PC-3 (cell line): ENCODE data around the gene ACTL8. TPM values are rescaled to one million over a fixed set of nuclear protein-coding genes. Genes with fewer than 3 reads are reported as not detected.
A peak's percentile ranks its signal among the peaks of the same experiment; 100 is the strongest.

Source experiments
- ATAC-seq: fragments of 200-7000 bp; cut with Tn5 transposase; 2 replicates; pipeline ENCODE4 v1.9.1; 2020; ENCODE audit warnings: mild to moderate bottlenecking, moderate library complexity
- BruUV-seq: library from RNA; stranded (reverse); fragments of 400-500 nt; replicated peaks from 2 replicates; lab custom pipeline; 2021; lab: Mats Ljungman, UMichigan
- CTCF ChIA-PET: fragments of 300-600 bp; sonication (Branson Sonifier 250); formaldehyde crosslinking; loops from one replicate; lab custom pipeline; 2022; ENCODE audit warnings: antibody characterized with exemption; lab: Charles Lee
- POLR2A ChIA-PET: fragments of 300-600 bp; sonication (Branson Sonifier 250); formaldehyde crosslinking; loops from one replicate; lab custom pipeline; 2022; ENCODE audit warnings: antibody characterized with exemption; ENCODE audit not compliant: unreplicated experiment; lab: Charles Lee
- DNase-seq: peaks from one replicate; pipeline ENCODE4 v3.0.0-alpha.2; 2015
- H2AFZ ChIP-seq: fragments of 300-600 bp; sonication (generic); 2 replicates; pipeline ENCODE4 v1.6.0; 2016; ENCODE audit warnings: antibody characterized with exemption, low read length
- H3F3A ChIP-seq: fragments of 300-600 bp; sonication (generic); one replicate; pipeline ENCODE4 v1.6.0; 2017; ENCODE audit warnings: antibody characterized with exemption, low read length, control low read depth, mild to moderate bottlenecking; ENCODE audit not compliant: unreplicated experiment
- H3K27ac ChIP-seq: fragments of 300-600 bp; sonication (generic); 2 replicates; pipeline ENCODE4 v1.5.1; 2016; ENCODE audit warnings: mild to moderate bottlenecking, low read length
- H3K27me3 ChIP-seq: fragments of 300-600 bp; sonication (generic); 2 replicates; pipeline ENCODE4 v1.6.1; 2016; ENCODE audit warnings: low read length, mixed read lengths
- H3K36me3 ChIP-seq: fragments of 300-600 bp; sonication (generic); 2 replicates; pipeline ENCODE4 v1.6.1; 2016; ENCODE audit warnings: low read depth, mixed run types, low read length, mixed read lengths
- H3K4me1 ChIP-seq: fragments of 300-600 bp; sonication (generic); 2 replicates; pipeline ENCODE4 v1.5.1; 2016; ENCODE audit warnings: low read length; ENCODE audit not compliant: insufficient read depth
- H3K4me2 ChIP-seq: fragments of 300-600 bp; sonication (generic); 2 replicates; pipeline ENCODE4 v1.6.0; 2016; ENCODE audit warnings: low read length
- H3K4me3 ChIP-seq: fragments of 300-600 bp; sonication (generic); 2 replicates; pipeline ENCODE4 v1.5.1; 2016; ENCODE audit warnings: mild to moderate bottlenecking, low read length, mixed read lengths
- H3K79me2 ChIP-seq: fragments of 300-600 bp; sonication (generic); 2 replicates; pipeline ENCODE4 v1.6.1; 2017; ENCODE audit warnings: low read length, mixed read lengths
- H3K9ac ChIP-seq: fragments of 300-600 bp; sonication (generic); 2 replicates; pipeline ENCODE4 v1.6.0; 2016; ENCODE audit warnings: mild to moderate bottlenecking, low read length
- H3K9me2 ChIP-seq: fragments of 300-600 bp; sonication (generic); replicated peaks from 2 replicates; pipeline ENCODE4 v1.6.1; 2016; ENCODE audit warnings: mixed run types, low read length, mixed read lengths
- H3K9me3 ChIP-seq: fragments of 300-600 bp; sonication (generic); 2 replicates; pipeline ENCODE4 v1.6.1; 2016; ENCODE audit warnings: low read length, mixed read lengths
- H4K20me1 ChIP-seq: fragments of 300-600 bp; sonication (generic); 2 replicates; pipeline ENCODE4 v1.6.1; 2016; ENCODE audit warnings: low read length, mixed read lengths
- EZH2 ChIP-seq: fragments of 300-600 bp; sonication (generic); IDR thresholded peaks from one replicate; pipeline ENCODE4 v1.6.1; 2017; ENCODE audit warnings: antibody characterized with exemption, mild to moderate bottlenecking, low read length; ENCODE audit not compliant: unreplicated experiment
- EZH2phosphoT487 ChIP-seq: fragments of 300-600 bp; sonication (generic); IDR thresholded peaks from 2 replicates; pipeline ENCODE4 v1.6.1; 2018; ENCODE audit warnings: mild to moderate bottlenecking, antibody characterized with exemption, low read length, borderline replicate concordance
- intact Hi-C: fragments of 100-400 bp; cut with micrococcal nuclease; formaldehyde crosslinking; loops from 2 replicates; pipeline ENCODE4 v1.9.0; 2023
- total RNA-seq: library from RNA; depleted of rRNA; stranded (reverse); fragments of >200 nt; gene quantifications from 2 replicates; pipeline ENCODE4 v1.2.3, GENCODE V29; 2014
- TF ChIP-seq, protein P1 (sequence below): fragments of 300-600 bp; sonication (generic); conservative IDR thresholded peaks from 2 replicates; pipeline ENCODE4 v1.5.1; 2017; ENCODE audit warnings: antibody characterized with exemption, low read depth, mild to moderate bottlenecking, low read length

The ACTL8 gene
- total RNA-seq, 1 experiment from 2014 or later = not detected

GRCh38 chr1:17752356-17752755 is 2.8 kb upstream of the ACTL8 start:
- no TSS peak for BruUV-seq
- intact Hi-C loops = no loop called here
- POLR2A ChIA-PET = no interaction called here
- Histone ChIP-seq H3K36me3 (no peaks in the 10 kb centered on the region), H3K27me3 (no peaks in the 10 kb centered on the region), H3K4me2 (no peak overlapping the region), H3K9me3 (peaks cover 10% of the 10 kb centered on the region), H3K4me1 (no peaks in the 10 kb centered on the region), H3K9me2 (no peaks in the 10 kb centered on the region), H4K20me1 (no peaks in the 10 kb centered on the region), H3K27ac (no peak overlapping the region), H3K9ac (no peak overlapping the region), H3K79me2 (no peaks in the 10 kb centered on the region), H2AFZ (no peak overlapping the region), H3K4me3 (no peak overlapping the region), H3F3A (no peaks in the 10 kb centered on the region)
- TF ChIP-seq EZH2 (no peak), EZH2phosphoT487 (no peak)
- TF ChIP-seq, protein P1, sequence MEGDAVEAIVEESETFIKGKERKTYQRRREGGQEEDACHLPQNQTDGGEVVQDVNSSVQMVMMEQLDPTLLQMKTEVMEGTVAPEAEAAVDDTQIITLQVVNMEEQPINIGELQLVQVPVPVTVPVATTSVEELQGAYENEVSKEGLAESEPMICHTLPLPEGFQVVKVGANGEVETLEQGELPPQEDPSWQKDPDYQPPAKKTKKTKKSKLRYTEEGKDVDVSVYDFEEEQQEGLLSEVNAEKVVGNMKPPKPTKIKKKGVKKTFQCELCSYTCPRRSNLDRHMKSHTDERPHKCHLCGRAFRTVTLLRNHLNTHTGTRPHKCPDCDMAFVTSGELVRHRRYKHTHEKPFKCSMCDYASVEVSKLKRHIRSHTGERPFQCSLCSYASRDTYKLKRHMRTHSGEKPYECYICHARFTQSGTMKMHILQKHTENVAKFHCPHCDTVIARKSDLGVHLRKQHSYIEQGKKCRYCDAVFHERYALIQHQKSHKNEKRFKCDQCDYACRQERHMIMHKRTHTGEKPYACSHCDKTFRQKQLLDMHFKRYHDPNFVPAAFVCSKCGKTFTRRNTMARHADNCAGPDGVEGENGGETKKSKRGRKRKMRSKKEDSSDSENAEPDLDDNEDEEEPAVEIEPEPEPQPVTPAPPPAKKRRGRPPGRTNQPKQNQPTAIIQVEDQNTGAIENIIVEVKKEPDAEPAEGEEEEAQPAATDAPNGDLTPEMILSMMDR = no peak
- no peak for ATAC-seq
- no peak for DNase-seq
- CTCF ChIA-PET = no interaction called here

DNA sequence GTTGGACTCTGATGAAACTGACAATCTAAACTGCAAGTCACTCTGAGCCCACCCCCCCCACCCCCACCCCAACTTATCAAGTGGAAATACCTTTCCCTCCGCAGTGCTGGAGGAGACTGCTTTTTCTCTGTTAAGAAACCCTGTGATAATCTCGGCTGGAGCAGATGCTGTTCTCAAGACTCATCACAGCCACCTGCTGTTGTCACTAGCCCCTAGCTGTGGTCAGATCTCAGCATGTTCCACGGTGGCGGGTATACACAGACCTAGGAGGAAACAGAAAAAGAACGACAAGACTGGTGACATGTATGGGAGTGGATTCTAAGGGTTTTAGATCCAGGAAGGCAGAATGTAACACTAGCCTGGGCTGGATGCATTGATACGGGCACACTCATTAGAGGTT is 2.3 kb downstream of the ACTL8 start:
- no peaks in the 10 kb centered on the region for H3K27me3 ChIP-seq
- H3K4me3 ChIP-seq = no peak overlapping the region
- no peaks in the 10 kb centered on the region for H3K9me2 ChIP-seq
- no peak overlapping the region for H3K9ac ChIP-seq
- H3K4me2 ChIP-seq = no peak overlapping the region
- no peaks in the 10 kb centered on the region for H4K20me1 ChIP-seq
- H3K4me1 ChIP-seq = no peaks in the 10 kb centered on the region
- H3K27ac ChIP-seq = no peak overlapping the region
- H3K79me2 ChIP-seq = no peaks in the 10 kb centered on the region
- BruUV-seq = no TSS peak
- no peak overlapping the region for H2AFZ ChIP-seq
- intact Hi-C loops = no loop called here
- no peaks in the 10 kb centered on the region for H3F3A ChIP-seq
- ATAC-seq (no peak), DNase-seq (no peak)
- no peaks in the 10 kb centered on the region for H3K36me3 ChIP-seq
- ChIA-PET POLR2A (no interaction called here), CTCF (no interaction called here)
- peaks cover 23% of the 10 kb centered on the region for H3K9me3 ChIP-seq
- TF ChIP-seq, protein P1 = no peak
- TF ChIP-seq EZH2 = no peak
- TF ChIP-seq EZH2phosphoT487 = no peak

- no peaks in the 10 kb centered on the region for H3K36me3 ChIP-seq
- TF ChIP-seq, protein P1 = peak; percentile 31
- TF ChIP-seq EZH2 (no peak), EZH2phosphoT487 (no peak)
- H2AFZ ChIP-seq = no peak overlapping the region
- H3K27me3 ChIP-seq = no peaks in the 10 kb centered on the region
- peaks cover 23% of the 10 kb centered on the region for H3K9me3 ChIP-seq
- no peaks in the 10 kb centered on the region for H3K79me2 ChIP-seq
- ChIA-PET CTCF (no interaction called here), POLR2A (no interaction called here)
- no peaks in the 10 kb centered on the region for H4K20me1 ChIP-seq
- H3K4me3 ChIP-seq = no peak overlapping the region
- ATAC-seq (no peak), DNase-seq (no peak)
- H3K9me2 ChIP-seq = no peaks in the 10 kb centered on the region
- no peak overlapping the region for H3K27ac ChIP-seq
- intact Hi-C loops = no loop called here
- H3F3A ChIP-seq = no peaks in the 10 kb centered on the region
- H3K4me1 ChIP-seq = no peaks in the 10 kb centered on the region
- no TSS peak for BruUV-seq
- no peak overlapping the region for H3K9ac ChIP-seq
- H3K4me2 ChIP-seq = no peak overlapping the region
Observed at GRCh38 chr1:17759114-17759513, 4.0 kb downstream of the ACTL8 start.
